ENCODE data around the gene CACNA1B.

DNA sequence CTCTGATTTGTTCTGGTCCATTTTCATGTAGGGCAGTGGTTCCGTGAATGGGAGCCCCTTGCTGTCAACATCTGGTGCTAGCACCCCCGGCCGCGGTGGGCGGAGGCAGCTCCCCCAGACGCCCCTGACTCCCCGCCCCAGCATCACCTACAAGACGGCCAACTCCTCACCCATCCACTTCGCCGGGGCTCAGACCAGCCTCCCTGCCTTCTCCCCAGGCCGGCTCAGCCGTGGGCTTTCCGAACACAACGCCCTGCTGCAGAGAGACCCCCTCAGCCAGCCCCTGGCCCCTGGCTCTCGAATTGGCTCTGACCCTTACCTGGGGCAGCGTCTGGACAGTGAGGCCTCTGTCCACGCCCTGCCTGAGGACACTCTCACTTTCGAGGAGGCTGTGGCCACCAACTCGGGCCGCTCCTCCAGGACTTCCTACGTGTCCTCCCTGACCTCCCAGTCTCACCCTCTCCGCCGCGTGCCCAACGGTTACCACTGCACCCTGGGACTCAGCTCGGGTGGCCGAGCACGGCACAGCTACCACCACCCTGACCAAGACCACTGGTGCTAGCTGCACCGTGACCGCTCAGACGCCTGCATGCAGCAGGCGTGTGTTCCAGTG lies 244.0 kb downstream of the CACNA1B start:
- TF ChIP-seq, protein P1, sequence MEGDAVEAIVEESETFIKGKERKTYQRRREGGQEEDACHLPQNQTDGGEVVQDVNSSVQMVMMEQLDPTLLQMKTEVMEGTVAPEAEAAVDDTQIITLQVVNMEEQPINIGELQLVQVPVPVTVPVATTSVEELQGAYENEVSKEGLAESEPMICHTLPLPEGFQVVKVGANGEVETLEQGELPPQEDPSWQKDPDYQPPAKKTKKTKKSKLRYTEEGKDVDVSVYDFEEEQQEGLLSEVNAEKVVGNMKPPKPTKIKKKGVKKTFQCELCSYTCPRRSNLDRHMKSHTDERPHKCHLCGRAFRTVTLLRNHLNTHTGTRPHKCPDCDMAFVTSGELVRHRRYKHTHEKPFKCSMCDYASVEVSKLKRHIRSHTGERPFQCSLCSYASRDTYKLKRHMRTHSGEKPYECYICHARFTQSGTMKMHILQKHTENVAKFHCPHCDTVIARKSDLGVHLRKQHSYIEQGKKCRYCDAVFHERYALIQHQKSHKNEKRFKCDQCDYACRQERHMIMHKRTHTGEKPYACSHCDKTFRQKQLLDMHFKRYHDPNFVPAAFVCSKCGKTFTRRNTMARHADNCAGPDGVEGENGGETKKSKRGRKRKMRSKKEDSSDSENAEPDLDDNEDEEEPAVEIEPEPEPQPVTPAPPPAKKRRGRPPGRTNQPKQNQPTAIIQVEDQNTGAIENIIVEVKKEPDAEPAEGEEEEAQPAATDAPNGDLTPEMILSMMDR (IDR thresholded peaks at IDR 0.05) = no peak
- no peak for TF ChIP-seq POLR2A (IDR thresholded peaks at IDR 0.05)
